ENCODE measurements around the gene ESPN. TPM values are rescaled to one million over a fixed set of nuclear protein-coding genes. Genes with fewer than 3 reads are reported as not detected.
A peak's percentile ranks its signal among the peaks of the same experiment; 100 is the strongest.

The ESPN gene
- polyA plus RNA-seq, 2 donors = 21.6 to 46.5 TPM

DNA sequence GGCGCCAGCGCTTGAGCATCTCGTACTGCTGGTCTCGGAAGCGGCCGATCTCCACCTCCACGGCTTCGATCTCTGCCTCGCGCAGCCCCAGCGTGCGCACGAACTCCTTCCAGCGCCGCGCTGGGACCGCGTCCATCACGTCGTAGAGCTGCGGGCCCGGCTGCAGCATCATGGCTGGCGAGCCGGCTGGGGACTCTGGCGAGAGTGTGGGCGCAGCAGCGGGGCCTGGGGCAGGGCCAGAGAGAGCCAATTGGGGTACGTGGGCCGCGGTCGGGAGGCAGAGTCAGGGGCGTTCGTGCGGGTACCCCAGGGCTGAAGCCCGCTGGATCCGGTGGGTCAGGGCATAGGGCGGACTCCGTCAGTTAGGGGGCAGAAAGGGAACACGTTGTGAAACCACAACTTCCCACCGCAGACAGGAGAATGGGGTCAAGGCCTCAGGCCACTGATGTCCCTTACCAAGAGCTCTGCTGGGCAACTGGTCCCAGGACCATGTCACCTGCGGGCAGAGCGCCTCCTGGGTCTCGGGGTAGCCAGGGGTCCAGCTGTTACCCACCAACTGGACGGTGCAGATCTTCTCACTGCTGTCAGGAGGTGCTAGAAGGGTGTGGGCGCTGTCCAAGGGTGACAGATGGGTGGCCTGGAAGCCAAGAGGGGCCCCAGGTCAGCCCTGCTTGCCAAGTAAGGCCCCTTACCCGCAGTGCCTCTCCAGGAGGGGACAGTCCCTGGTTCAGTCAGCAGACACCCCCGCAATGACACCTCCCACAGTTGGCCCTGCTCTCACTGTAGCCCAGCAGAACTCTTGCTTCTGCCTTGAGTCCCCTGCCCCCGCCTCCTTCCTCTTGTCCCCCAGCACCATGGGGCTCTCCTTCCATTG, 37.2 kb downstream of the ESPN start:
- no peak overlapping the region for H3K27ac ChIP-seq (ENCODE audit: low read depth in 2 of 2, low read length in 1 of 2)
- H3K36me3 ChIP-seq (ENCODE audit: control insufficient read depth in 2 of 2, insufficient read depth in 2 of 2, low read length in 1 of 2) = peaks cover 0 to 33% of the 10 kb centered on the region in 2 donors
- H3K27me3 ChIP-seq (ENCODE audit: control insufficient read depth in 1 of 2, insufficient read depth in 2 of 2, low read length in 2 of 2) = no peaks in the 10 kb centered on the region
- H3K4me3 ChIP-seq (ENCODE audit: low read depth in 1 of 2, low read length in 2 of 2) = no peak overlapping the region
- H3K4me1 ChIP-seq (ENCODE audit: control insufficient read depth in 2 of 2, insufficient read depth in 2 of 2, low read length in 1 of 2) = peaks cover 0 to 4% of the 10 kb centered on the region in 2 donors
- no peaks in the 10 kb centered on the region for H3K9me3 ChIP-seq (ENCODE audit: control insufficient read depth in 2 of 2, insufficient read depth in 1 of 2, low read depth in 1 of 2, low read length in 1 of 2)
- 88 to 89% methylated on average over 47 to 48 of the region's 48 CpGs for WGBS, 2 donors

DNA sequence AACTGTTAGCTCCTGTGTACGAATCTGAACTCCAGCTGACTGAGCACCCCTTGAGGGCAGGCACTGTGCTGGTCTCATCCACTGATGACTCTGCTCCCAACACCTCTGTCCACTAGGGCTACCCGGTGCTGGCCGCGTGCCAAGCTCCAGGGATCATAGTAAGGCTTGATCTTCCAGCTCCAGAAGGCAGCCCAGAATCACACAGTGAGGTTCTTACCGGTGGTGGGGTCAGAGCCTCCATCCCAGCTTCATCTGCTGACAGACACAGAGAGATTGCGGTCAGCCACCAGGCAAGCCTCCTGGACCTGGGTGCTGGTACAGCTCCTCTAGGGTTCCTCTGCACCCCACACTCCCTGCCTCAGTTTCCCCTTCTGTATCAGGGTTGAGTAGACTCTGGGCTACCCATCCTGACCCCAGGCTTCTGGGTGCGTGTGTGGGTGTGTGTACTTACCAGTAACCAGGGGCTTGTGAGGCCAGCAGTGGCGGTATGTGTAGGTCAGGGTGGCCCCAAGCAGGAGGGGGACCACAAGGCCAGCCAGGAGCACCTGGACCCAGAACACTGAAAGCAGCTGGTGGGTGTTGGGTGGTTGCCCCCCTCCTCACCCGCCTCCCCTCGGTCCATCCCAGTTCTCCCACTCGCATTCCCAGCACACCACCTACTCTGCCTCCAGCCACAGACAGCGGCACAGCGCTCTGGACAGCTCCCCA, 38.0 kb downstream of the ESPN start:
- Histone ChIP-seq H3K4me3 (ENCODE audit: low read depth in 1 of 2, low read length in 2 of 2) (no peak overlapping the region), H3K27me3 (ENCODE audit: control insufficient read depth in 1 of 2, insufficient read depth in 2 of 2, low read length in 2 of 2) (no peaks in the 10 kb centered on the region), H3K36me3 (ENCODE audit: control insufficient read depth in 2 of 2, insufficient read depth in 2 of 2, low read length in 1 of 2) (peaks cover 0 to 39% of the 10 kb centered on the region in 2 donors), H3K27ac (ENCODE audit: low read depth in 2 of 2, low read length in 1 of 2) (no peak overlapping the region), H3K4me1 (ENCODE audit: control insufficient read depth in 2 of 2, insufficient read depth in 2 of 2, low read length in 1 of 2) (peaks cover 0 to 4% of the 10 kb centered on the region in 2 donors), H3K9me3 (ENCODE audit: control insufficient read depth in 2 of 2, insufficient read depth in 1 of 2, low read depth in 1 of 2, low read length in 1 of 2) (no peaks in the 10 kb centered on the region)
- 83 to 85% methylated on average over 13 of the region's 13 CpGs for WGBS, 2 donors

DNA sequence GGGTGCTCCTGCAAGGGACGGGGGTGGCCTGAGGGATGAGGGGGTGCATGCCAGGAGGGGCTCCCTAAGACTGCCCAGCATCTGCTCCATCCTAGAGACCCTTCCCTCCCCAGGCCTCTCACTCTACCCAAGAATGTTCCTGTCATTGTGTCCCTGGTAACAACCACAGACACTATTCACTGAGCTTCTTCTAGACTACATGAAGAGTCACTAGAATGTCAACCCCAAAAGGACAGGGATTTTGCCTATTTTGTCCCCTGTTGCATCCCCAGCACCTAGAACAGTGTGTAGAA, 38.5 kb downstream of the ESPN start:
- Histone ChIP-seq H3K9me3 (ENCODE audit: control insufficient read depth in 2 of 2, insufficient read depth in 1 of 2, low read depth in 1 of 2, low read length in 1 of 2) (no peaks in the 10 kb centered on the region), H3K4me1 (ENCODE audit: control insufficient read depth in 2 of 2, insufficient read depth in 2 of 2, low read length in 1 of 2) (peaks cover 0 to 4% of the 10 kb centered on the region in 2 donors), H3K27ac (ENCODE audit: low read depth in 2 of 2, low read length in 1 of 2) (no peak overlapping the region), H3K36me3 (ENCODE audit: control insufficient read depth in 2 of 2, insufficient read depth in 2 of 2, low read length in 1 of 2) (peaks cover 0 to 42% of the 10 kb centered on the region in 2 donors), H3K4me3 (ENCODE audit: low read depth in 1 of 2, low read length in 2 of 2) (no peak overlapping the region), H3K27me3 (ENCODE audit: control insufficient read depth in 1 of 2, insufficient read depth in 2 of 2, low read length in 2 of 2) (no peaks in the 10 kb centered on the region)
- 64 to 86% methylated on average over 1 of the region's 1 CpG for WGBS, 2 donors

DNA sequence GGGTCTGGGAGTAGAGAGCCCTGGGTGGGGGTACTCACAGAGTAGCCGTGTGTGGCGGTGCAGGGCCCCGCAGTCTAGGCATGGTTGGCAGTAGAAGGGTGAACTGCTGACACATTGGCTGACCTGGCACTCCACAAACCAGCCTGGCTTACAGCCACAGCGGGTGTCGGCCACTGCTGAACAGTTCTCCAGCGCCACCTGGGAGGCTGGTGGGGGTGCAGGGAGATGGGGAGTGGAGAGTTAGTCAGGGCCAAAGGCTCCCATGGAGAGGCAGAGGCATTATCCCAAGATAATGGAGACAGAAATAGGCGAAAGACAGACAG, 39.9 kb downstream of the ESPN start:
- no peak overlapping the region for H3K27ac ChIP-seq (ENCODE audit: low read depth in 2 of 2, low read length in 1 of 2)
- 71 to 83% methylated on average over 7 of the region's 7 CpGs for WGBS, 2 donors
- no peaks in the 10 kb centered on the region for H3K27me3 ChIP-seq (ENCODE audit: control insufficient read depth in 1 of 2, insufficient read depth in 2 of 2, low read length in 2 of 2)
- H3K4me1 ChIP-seq (ENCODE audit: control insufficient read depth in 2 of 2, insufficient read depth in 2 of 2, low read length in 1 of 2) = peaks cover 0 to 4% of the 10 kb centered on the region in 2 donors
- no peak overlapping the region for H3K4me3 ChIP-seq (ENCODE audit: low read depth in 1 of 2, low read length in 2 of 2)
- no peaks in the 10 kb centered on the region for H3K9me3 ChIP-seq (ENCODE audit: control insufficient read depth in 2 of 2, insufficient read depth in 1 of 2, low read depth in 1 of 2, low read length in 1 of 2)
- H3K36me3 ChIP-seq (ENCODE audit: control insufficient read depth in 2 of 2, insufficient read depth in 2 of 2, low read length in 1 of 2) = peaks cover 0 to 55% of the 10 kb centered on the region in 2 donors

DNA sequence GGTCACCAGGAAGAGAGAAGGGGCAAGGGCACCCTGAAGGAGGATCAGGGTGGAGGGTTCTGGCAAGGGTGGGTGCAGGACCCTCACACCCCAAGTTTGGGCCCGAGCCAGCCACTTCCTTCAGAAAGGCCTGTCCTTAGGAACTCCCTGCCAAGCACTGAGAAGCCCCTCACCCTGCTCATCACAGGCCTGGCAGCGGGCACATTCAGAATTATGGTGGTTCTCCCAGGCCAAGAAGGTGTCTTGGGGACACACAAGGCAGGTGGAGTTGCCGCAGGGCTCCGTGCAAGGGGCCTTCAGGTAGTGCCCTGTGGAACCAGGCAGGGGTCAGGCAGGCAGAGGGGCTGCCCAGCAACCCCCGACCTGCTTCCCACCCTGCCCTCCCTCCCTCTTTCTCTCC, 40.3 kb downstream of the ESPN start:
- no peak overlapping the region for H3K27ac ChIP-seq (ENCODE audit: low read depth in 2 of 2, low read length in 1 of 2)
- H3K4me1 ChIP-seq (ENCODE audit: control insufficient read depth in 2 of 2, insufficient read depth in 2 of 2, low read length in 1 of 2) = peaks cover 0 to 4% of the 10 kb centered on the region in 2 donors
- WGBS, 2 donors = 82 to 88% methylated on average over 5 of the region's 5 CpGs
- no peaks in the 10 kb centered on the region for H3K27me3 ChIP-seq (ENCODE audit: control insufficient read depth in 1 of 2, insufficient read depth in 2 of 2, low read length in 2 of 2)
- no peaks in the 10 kb centered on the region for H3K9me3 ChIP-seq (ENCODE audit: control insufficient read depth in 2 of 2, insufficient read depth in 1 of 2, low read depth in 1 of 2, low read length in 1 of 2)
- no peak overlapping the region for H3K4me3 ChIP-seq (ENCODE audit: low read depth in 1 of 2, low read length in 2 of 2)
- peaks cover 0 to 56% of the 10 kb centered on the region in 2 donors for H3K36me3 ChIP-seq (ENCODE audit: control insufficient read depth in 2 of 2, insufficient read depth in 2 of 2, low read length in 1 of 2)

DNA sequence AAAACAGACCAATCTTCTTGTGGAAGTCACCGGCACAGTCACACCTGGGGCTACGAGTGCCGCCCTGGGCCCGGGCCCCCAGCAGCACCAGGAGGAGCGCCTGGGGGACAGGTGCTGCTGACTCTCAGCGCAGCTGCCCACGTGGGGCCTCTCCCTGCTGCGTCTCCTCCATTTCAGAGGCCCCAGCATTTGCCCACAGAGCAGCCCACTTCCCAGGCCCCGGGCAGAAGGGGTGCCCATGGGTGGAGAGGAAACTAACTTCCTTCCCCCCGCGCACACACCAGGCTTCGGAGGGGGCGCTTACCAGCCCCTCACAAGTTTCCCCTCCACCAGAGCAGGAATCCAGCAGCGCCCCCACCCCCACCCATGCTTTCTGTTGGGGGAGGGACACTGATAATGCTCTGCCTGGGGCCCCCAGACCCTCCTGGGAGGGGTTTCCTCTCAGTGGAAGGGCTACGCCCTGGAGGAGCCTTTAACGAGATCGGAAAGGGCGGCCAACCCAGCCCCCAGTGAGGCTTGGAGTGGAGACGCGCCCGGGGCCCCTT, 41.0 kb downstream of the ESPN start:
- 61% methylated on average over 16 to 21 of the region's 21 CpGs for WGBS, 2 donors
- Histone ChIP-seq H3K4me1 (ENCODE audit: control insufficient read depth in 2 of 2, insufficient read depth in 2 of 2, low read length in 1 of 2) (peaks cover 0 to 4% of the 10 kb centered on the region in 2 donors), H3K9me3 (ENCODE audit: control insufficient read depth in 2 of 2, insufficient read depth in 1 of 2, low read depth in 1 of 2, low read length in 1 of 2) (no peaks in the 10 kb centered on the region), H3K4me3 (ENCODE audit: low read depth in 1 of 2, low read length in 2 of 2) (peak overlapping the region; percentile 17 to 23), H3K36me3 (ENCODE audit: control insufficient read depth in 2 of 2, insufficient read depth in 2 of 2, low read length in 1 of 2) (peaks cover 0 to 63% of the 10 kb centered on the region in 2 donors), H3K27ac (ENCODE audit: low read depth in 2 of 2, low read length in 1 of 2) (no peak overlapping the region), H3K27me3 (ENCODE audit: control insufficient read depth in 1 of 2, insufficient read depth in 2 of 2, low read length in 2 of 2) (no peaks in the 10 kb centered on the region)

DNA sequence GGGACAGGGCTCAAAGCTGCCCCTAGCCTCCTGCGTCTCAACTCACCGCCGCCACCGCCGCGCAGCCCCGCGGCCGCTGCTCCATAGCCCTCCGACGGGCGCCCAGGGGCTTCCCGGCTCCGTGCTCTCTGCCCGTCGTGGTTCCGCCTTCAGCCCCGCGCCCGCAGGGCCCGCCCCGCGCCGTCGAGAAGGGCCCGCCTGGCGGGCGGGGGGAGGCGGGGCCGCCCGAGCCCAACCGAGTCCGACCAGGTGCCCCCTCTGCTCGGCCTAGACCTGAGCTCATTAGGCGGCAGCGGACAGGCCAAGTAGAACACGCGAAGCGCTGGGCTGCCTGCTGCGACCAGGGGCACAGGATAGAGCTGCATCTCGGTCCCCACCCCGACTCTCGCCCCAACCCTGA, 41.4 kb downstream of the ESPN start, which contains the start of gene TNFRSF25:
TNFRSF25 (minus strand) TSS at position 151 of the 400 bp plus-strand sequence; CDS start at position 85, 66 bp downstream.
- 41 to 60% methylated on average over 35 to 43 of the region's 43 CpGs for WGBS, 2 donors
- peaks cover 0 to 67% of the 10 kb centered on the region in 2 donors for H3K36me3 ChIP-seq (ENCODE audit: control insufficient read depth in 2 of 2, insufficient read depth in 2 of 2, low read length in 1 of 2)
- H3K4me1 ChIP-seq (ENCODE audit: control insufficient read depth in 2 of 2, insufficient read depth in 2 of 2, low read length in 1 of 2) = peaks cover 0 to 6% of the 10 kb centered on the region in 2 donors
- H3K27me3 ChIP-seq (ENCODE audit: control insufficient read depth in 1 of 2, insufficient read depth in 2 of 2, low read length in 2 of 2) = no peaks in the 10 kb centered on the region
- H3K9me3 ChIP-seq (ENCODE audit: control insufficient read depth in 2 of 2, insufficient read depth in 1 of 2, low read depth in 1 of 2, low read length in 1 of 2) = no peaks in the 10 kb centered on the region
- peak within 1 kb of the TSS; percentile 17 to 23 for H3K4me3 ChIP-seq (ENCODE audit: low read depth in 1 of 2, low read length in 2 of 2)
- H3K27ac ChIP-seq (ENCODE audit: low read depth in 2 of 2, low read length in 1 of 2) = no peak within 1 kb of the TSS

DNA sequence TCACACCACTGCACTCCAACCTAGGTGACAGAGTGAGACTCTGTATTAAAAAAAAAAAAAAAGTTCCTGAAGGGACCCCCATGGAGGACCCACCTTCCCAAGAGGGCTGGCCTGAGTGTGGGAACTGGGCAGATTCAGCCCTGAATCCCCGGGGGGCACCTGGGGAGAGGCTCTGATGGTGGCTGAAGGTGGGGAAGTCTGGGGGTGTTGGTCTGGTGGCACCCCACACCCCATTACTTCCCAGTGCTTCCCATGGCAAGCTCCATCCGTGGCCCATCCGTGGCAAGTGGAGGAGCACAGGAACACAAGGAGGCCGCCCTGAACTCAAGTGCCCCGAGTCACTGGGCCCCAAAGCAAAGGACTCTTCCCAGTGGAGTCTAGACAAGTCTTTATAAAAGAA, 42.2 kb downstream of the ESPN start:
- WGBS, 2 donors = 96 to 97% methylated on average over 5 of the region's 5 CpGs
- Histone ChIP-seq H3K4me1 (ENCODE audit: control insufficient read depth in 2 of 2, insufficient read depth in 2 of 2, low read length in 1 of 2) (peaks cover 0 to 3% of the 10 kb centered on the region in 2 donors), H3K27ac (ENCODE audit: low read depth in 2 of 2, low read length in 1 of 2) (no peak overlapping the region), H3K4me3 (ENCODE audit: low read depth in 1 of 2, low read length in 2 of 2) (no peak overlapping the region), H3K27me3 (ENCODE audit: control insufficient read depth in 1 of 2, insufficient read depth in 2 of 2, low read length in 2 of 2) (no peaks in the 10 kb centered on the region), H3K36me3 (ENCODE audit: control insufficient read depth in 2 of 2, insufficient read depth in 2 of 2, low read length in 1 of 2) (peaks cover 0 to 60% of the 10 kb centered on the region in 2 donors), H3K9me3 (ENCODE audit: control insufficient read depth in 2 of 2, insufficient read depth in 1 of 2, low read depth in 1 of 2, low read length in 1 of 2) (no peaks in the 10 kb centered on the region)

DNA sequence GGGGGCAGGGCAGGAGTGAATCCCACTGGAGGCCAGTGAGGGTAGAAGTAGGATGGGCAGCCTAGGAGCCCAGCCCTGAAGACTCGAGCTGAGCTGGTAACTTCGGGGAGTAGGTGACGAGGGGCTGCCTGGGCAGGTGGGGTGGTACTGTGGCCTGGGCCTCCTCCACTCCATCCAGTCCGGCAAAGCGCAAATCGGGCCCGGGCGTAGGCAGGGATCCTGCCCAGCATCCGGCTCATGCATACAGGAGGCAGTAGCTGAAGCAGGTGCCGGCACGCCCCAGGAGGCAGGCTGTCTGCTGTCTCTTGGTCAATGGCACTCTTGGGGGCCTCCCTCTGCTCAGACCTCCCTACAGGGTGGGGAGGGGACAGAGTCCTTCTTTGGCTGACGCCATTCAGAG, 42.6 kb downstream of the ESPN start:
- peaks cover 0 to 3% of the 10 kb centered on the region in 2 donors for H3K4me1 ChIP-seq (ENCODE audit: control insufficient read depth in 2 of 2, insufficient read depth in 2 of 2, low read length in 1 of 2)
- peaks cover 0 to 55% of the 10 kb centered on the region in 2 donors for H3K36me3 ChIP-seq (ENCODE audit: control insufficient read depth in 2 of 2, insufficient read depth in 2 of 2, low read length in 1 of 2)
- no peak overlapping the region for H3K27ac ChIP-seq (ENCODE audit: low read depth in 2 of 2, low read length in 1 of 2)
- H3K9me3 ChIP-seq (ENCODE audit: control insufficient read depth in 2 of 2, insufficient read depth in 1 of 2, low read depth in 1 of 2, low read length in 1 of 2) = no peaks in the 10 kb centered on the region
- H3K27me3 ChIP-seq (ENCODE audit: control insufficient read depth in 1 of 2, insufficient read depth in 2 of 2, low read length in 2 of 2) = no peaks in the 10 kb centered on the region
- 92% methylated on average over 12 of the region's 12 CpGs for WGBS, 2 donors
- H3K4me3 ChIP-seq (ENCODE audit: low read depth in 1 of 2, low read length in 2 of 2) = no peak overlapping the region

All from esophagus (tissue), 2 donors.